Stimulated activated CD4-positive, alpha-beta T cell treated with anti-CD3 and anti-CD28 coated beads, Interleukin-2, amount 100 ng/mL, for 48 hours (primary cell): ENCODE data around the gene CTIF.

Experiments
- DNase-seq, 2 donors: peaks; one replicate each; pipeline ENCODE4 v3.0.0-alpha.2; 2020

The CTIF gene

DNA sequence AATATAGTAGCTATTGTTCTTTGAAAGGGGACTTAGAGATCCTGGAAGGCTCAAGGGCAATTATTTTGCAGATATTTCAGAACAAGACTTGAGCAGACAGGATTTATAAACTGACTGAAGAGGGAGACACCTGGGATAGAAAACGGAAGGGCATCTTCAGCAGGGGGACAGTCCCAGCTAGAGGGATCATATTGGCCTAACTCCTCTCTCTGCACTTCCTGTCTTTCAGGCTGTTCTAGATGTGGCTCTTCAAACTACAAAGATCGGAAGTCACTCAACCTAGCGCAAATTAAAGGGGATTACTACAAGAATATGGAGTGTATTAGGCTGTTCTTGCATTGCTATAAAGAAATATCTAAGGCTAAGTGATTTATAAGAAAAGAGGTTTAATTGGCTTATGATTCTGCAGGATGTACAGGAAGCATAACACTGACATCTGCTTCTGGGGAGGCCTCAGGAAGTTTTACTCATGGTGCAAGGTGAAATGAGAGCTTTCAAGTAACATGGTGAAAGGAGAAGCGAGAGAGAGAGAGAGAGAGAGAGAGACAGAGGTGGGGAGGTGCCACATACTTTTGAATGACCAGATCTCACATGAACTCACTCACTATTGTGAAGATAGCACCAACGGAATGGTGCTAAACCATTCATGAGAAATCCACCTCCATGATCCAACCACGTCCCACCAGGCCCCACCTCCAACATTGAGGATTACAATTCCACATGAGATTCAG lies 5.3 kb upstream of the CTIF start:
- no peak for DNase-seq

DNA sequence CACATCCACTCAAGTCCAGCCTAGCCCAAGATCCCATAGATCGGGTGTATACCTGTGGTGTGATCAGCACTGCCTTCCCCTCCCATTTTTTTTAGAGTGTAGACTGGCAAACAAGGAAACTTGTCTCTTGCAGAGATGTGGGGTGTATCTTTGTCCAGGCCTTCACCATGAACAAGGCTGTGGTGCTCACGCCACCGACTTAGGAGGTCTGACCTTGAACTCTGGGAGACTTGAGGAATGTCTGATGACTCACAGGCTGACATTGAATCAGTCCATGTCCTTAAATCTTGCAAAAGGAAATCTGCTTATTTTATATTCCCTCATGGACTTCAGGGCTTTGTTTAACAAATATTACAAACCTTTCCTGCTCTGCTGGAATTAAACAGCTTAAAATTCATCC lies 4.5 kb upstream of the CTIF start:
- no peak for DNase-seq

DNA sequence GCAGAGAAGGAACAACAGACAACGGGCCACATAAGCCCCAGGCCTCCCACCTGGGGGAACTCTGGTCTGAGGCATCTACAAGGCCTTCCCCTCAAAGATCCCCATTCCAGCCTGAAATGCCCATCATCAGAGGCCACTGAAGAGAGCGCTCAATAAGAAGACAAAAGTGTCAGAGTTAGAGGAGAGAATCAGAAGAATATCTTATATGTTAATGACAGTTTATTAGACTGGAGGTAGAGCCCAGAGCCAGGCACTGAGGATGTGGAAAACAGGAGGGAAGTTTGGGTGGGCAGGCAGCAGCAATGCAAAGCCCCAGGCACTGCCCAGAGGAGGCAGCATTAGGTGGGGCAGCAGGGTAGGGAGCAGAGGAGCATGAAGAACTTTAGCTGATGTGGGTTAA lies 2.9 kb upstream of the CTIF start:
- DNase-seq = no peak

DNA sequence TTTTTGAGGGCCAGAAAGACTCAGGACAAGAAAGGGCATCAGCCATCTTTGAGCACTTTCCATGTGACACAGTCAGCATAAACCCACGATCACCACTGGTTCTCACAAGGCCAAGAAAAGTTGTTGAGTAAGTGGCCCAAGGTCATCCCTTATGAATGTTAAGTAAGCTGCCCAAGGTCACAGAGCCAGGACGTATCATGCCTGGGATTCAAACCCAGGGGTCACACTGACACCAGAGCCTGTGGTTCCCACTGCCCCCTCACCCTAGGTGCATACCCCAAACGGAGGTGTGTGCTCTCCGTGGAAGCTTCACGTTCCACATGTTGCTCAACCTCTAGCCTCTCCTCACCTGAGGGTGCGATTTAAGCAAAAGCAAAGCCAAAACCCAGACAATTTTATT lies 2.3 kb upstream of the CTIF start:
- no peak for DNase-seq

DNA sequence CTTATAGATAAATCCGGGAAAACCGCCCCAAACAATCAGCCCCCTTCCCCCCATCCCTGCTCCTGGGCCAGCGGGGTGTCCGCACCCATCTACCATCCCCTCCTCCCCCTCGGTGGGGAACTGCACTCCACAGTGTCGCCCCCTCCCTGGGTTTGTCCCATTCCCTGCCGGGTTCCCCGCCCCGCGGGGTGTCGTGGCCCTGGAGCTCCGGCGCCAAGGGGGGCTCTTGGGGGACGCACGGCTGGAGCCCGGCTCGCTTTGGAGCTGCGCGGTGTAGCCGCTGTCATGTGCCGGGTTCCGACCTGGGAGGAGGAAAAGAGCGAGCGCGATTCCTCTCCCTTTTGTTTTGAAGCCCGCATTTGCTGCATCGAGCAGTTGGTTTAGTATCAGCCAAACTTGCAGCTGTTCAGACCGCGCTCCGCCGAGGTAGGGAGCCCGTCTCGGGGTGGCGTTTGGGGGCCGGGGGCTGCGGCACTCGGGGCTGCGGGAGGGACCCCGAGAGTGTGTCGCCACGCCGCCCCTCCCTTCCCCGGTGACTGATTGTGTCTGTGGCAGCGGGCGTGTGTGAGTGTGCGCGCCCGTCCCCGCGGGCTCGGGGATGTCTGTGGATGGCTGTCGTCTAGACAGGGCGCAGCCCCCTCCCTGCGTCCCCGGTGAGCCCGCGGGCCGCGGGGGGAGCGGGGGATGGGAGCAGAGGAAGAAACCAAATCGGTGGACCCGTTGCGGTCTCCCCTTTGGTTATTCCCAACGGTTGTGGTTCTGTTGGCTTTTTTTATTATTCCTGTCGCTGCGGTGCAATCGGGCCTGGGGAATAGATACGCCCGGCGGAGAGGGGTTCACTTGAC lies 797 bp downstream of the CTIF start:
- peak in 1 of 2 donors; percentile 9 for DNase-seq

DNA sequence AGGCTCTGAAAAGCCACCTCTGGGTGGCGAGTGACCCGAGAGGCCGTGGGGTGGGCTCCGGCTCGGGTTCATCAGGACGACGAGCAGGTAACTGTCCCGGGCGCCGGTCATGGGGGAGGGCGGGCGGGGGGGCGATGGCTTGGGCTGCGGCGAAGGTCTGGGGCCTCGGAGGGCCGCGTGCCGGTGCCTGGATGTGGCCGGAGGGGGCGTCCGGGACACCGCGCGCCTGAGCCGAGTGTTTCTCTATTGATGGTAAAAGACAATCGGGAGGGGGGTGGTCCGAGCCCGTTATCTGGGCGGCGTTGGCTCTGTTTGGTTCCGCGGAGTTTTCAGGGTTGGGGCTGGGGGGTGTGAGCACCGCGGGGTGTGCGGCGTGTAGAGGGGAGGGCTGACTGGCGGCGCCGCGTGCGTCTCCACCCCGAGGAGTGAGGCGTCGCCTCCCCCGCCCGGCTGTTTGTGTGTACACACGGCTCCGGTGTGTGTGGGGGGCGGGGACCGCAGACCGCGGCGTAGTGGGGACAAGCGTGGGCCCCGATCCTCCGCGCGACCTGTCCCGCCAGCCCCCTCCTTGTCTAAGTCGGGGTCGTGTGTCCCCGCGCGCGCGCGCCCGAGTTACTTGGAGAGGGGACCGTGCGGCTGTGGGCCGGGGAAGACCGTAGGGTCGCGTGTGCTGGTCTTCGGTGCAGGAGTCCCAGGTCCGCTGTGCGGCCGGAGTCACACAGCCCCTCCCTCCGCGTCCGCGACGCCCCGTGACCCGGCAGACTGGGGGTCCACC lies 1.6 kb downstream of the CTIF start:
- DNase-seq = peak in 1 of 2 donors; percentile 26

DNA sequence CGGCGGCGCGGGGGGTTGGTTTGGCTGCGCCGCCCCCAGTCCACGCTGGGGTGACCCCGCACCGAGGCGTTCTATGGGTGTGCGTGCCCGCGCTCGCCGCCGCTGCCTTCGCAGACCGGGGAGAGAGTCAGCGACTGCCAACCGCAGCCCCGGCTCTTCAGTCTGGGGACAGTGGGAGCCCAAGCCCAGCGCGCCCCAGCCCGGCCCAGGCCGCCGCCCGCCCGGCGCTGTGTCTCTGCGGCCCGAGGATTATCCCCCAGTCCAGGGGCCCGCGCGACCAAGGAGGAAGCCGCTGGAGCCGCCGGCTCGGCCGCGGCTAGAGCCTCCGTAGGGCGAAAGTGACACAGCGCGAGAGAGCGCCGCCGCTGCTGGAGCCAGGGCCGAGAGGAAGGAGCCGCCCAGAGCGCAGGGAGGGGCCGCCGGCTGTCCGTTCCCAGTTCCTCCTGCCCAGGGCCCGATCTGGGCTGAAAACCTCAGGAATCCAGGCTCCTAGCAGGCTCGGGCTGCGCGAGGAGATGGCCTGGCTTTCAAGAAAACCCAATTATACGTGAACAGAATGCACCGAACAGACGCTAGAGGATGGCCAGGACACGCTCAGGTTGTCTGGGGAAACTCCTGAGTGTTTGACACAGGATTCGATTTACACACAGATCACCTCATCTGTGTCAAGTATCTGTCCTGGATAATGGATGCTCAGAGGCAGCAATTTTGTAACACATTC lies 2.4 kb downstream of the CTIF start:
- DNase-seq = no peak

DNA sequence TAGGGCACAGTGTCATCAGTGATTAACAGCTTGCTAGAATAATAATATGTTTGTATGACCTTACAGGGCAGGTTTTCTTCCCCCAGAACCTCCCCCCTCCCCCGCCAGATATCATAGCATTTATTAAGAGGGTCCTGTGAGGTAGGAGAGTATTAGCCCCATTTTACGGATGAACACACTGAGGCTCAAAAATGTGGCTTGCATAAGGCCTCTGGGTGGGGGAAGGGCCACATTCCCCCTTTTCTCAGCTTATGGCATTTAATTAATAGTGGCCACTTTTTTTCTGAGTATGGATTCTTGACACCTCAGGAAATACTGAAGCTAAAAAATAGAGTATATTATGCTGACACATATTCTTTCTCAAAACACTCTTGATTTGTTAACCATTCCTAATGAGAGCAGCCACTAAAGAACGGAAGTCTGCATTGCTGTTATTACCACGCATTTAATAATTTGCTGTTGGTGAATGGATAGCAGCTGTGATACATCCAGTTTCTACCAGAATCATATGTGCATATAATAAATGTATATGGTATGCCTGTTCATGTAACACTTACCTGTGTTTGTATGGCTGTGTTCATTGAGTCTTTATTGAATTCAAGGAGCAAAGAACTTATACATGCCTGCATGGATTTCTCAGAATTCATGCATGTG lies 3.0 kb downstream of the CTIF start:
- no peak for DNase-seq

DNA sequence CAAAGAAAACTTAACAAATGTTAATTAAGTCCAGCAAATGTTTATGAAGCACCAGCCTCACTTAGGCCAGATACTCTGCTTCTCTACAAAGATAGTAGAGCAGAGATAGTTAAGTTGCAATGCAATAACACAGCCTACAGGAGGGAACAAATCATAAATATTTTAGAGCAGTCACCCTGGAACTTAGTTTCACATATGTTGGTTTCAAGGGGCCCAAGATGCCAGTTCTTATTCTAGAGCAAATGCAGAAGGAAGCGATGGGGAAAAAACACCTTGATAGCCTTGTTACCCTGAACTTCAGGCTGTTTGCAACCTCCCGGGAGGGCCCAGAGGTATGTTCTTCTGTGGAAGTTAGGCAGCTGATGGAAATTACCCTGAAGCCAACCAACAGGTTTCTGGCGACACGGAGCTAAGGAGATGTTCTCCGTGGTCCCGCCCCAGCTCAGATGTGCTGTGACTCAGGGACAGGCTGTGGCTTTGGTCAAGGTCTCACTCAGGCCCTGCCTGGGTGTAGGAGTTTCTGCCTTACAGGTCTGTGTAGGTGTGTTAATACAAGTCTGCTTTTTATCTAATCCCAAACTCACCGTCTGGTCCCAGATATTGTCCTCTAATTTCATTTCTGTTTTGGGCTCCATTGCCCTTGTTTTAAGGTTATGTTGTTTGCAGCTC lies 3.8 kb downstream of the CTIF start:
- no peak for DNase-seq

DNA sequence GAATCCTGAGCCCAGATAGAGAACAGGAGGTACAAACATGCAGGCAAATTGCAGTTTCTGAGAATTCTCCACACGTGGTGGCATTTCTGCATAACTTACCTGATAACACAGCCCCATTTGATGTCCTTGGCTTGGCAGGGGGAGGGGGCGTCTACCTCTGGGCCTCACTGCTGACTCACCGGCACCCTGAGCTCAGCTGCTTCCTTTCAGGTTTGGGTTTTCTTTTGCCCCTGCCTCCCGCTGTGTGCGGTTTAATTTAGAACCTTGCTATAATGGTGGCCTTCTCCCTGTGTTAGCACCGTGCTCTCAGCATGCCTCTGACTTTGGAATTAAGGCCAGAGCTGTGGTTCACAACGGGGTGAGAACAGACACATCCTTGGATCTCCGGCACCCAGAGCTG lies 4.4 kb downstream of the CTIF start:
- DNase-seq = no peak

DNA sequence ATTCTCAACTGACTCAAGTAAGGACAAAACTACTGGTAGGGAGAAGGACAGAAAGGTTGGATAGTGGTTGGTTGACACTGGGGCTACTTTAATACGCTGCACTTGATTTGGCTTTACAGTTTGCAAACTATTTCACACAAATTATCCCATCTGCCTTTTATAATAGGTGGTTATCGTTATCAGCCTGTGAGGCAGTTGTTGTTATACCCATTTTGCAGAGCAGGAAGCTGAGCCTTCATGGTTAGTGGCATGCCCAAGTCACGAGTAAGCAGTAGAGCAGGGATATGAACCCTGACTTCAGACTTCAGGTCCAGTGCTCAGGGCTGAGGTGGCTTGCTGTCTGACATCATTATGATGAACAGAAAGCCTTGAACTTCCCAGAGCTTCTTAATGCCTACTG lies 5.3 kb downstream of the CTIF start:
- no peak for DNase-seq

DNA sequence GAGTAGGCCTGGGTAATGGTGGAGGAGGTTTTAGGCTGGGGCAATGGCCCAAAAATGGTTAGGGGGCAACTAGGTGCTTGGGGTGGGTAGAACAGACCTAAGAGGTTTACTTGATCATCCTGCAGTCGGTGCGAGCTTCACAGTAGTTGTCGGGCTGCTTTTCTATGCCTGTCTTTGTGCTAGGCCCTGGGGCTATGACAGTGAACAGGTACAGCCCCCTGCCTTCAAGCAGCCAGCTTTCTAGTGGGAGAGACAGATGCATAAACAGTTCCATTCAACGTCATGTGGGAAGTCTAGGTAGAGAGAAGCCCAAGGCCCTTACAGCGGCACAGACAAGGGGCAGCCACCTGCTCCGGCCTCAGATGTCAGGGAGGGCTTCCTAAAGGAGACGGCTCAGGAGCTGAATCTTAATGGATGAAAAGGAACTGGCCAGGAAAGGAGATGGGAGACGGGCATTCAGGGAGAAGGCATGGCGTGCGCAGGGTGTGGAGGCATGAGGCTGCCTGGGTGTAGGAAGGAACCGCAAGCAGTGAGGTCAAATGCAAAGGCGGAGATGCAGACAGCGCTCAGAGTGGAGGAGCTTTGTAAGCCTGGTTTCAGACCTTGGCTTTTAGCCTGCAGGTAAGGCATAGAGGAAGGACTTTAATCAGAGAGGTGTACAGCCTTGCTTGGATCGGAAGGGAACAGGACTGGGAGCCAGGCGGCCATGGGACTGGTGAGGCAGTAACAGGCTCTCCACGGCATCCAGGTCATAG lies 6.0 kb downstream of the CTIF start:
- no peak for DNase-seq

DNA sequence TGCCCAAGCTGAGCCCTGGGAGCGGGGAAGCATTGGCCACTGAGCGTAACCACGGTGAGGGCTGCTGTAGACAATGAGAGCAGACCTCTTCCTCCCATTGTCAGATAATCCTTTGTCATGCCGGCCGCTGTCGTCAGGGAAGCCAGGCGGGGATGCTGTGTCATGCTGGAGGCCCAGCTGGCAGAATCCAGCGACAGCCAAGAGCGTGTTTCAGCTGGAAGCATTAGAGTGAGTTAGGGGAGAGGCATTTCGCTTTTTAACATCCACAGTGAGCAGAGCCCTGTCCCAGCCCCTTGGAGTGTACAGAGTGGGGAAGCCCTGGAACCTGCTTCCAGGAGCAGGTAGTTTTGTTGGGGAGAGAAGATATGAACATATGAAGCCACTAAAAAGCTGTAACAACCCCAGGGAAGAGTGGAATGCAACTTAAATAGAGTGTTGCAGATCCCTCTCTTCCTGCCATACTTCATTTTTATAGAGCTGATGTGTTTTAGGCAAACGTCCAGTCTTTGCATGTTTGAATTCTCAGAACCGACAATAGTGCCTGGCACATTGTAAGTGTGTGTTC lies 7.0 kb downstream of the CTIF start:
- DNase-seq = no peak

DNA sequence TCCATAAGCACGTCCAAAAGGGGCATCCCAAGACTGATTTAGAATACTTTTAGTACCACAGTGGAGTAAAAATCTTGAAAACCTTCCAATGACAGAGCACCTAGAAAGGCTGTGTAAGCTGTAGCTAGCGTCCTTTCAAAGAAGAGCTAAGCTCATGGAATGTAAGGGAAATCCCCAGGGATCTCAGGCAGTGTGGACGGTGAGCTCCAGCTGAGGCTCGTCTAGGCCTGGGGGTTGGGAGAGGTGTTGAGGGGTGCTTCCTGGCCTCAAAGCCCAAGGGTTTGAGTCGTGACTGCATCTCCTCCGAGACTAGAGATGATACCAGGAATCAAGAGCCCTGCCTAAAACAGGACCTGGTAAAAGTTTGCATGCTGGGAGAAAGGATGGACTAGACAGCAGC lies 7.6 kb downstream of the CTIF start:
- DNase-seq = no peak

DNA sequence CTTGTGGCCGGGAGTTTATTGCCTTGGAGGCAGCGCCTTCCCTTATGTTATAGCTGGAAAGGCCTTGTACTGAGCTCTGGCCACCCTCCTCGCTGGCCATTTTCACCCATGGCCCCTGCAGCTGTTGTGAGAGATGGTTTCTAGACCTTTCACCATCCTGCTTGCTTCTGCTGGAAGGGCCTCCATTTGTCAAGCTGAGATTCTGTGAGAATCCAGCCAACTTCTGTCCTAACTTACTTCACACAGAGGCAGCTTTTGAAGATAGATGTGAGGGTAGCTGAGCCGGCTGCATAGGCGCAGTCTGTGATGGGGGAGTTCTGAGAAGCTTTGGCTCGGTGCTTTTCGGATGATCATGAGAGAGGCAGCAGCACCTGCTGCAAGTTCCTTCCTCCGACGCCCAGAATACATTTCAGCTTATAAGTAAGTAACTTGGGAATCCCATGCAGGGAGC lies 8.7 kb downstream of the CTIF start:
- DNase-seq = no peak

DNA sequence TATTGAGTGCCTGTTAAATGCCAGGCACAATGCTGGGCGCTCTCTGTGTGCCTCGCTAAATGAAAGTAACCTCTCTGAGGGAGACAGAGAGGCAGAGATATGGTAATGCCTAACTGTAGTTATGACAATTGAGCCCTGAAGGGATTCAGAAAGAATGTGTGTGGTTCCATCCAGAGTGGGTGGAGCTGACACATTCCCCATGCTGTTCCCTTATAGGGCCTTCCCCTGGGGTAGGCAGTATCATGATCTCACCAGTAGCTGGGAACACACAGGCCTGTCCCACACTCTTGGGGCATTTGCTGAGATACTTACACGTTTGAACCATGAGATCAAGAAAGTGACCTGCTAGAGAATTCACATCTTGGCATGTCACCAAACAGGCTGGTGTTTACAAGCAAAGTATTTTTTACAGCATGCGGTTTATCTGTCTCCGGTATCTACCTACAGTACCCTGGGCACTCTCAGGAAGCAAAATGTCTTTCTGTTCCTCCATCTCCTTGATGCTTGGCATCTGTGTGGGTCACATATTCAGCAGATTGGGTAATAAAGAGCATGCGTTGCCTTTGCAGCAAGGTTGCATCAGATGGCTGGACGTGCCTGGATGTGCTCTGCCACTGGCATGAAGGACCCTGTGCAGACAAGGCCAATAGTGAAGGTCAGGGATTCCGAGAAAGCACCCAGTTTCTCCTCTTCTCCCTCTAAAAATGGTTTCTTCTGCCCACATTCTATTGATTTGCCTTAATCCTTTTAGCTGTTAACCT lies 9.4 kb downstream of the CTIF start:
- no peak for DNase-seq

DNA sequence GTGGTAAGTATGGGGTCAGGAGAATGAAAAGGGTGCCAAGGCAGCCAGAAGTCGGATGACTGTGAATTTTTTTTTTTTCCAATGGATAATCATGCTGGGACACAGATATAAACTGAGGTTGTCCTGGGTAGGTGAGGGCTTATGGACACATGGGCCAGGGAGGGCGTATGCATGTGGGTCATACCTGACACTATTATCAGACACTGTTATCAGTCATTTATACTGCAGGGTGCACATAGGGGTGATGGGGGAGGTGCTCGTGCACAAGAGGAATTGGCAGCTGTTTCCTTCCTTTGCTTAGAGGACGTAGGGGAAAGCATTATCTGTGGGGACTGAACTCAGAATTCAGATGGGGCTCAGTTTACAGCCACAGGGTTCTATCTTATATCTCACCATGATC lies 10.1 kb downstream of the CTIF start:
- DNase-seq = no peak

DNA sequence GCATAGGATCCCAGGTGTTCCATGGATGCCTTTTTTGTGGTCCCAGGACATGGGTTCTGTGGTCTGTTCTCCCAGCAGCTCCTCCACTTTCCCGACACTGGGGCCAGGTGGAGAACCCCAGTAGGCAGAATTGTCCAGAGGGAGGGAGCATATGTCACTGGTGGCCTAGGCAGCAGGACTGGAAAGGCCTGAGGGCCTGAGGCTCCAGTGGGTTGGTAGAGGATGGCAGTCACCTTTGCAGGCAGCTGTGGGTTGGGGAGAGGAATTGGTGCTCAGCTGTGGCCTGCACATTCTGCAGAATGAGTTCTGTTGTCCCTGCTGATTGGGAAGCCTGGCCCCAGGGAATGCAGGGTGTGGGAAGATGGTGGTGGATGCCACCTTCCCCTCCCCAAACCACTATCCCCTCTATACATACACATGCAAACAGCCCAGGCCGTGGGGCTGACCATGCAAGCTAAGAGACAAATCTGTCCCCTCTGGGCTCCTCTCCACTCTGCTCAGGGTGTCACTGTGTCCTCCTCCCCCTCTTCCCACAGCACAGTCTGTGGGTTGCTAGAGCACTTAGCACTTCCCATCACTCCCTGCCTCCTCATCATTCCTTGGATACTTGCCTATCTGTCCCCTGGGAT lies 11.4 kb downstream of the CTIF start:
- DNase-seq = no peak

DNA sequence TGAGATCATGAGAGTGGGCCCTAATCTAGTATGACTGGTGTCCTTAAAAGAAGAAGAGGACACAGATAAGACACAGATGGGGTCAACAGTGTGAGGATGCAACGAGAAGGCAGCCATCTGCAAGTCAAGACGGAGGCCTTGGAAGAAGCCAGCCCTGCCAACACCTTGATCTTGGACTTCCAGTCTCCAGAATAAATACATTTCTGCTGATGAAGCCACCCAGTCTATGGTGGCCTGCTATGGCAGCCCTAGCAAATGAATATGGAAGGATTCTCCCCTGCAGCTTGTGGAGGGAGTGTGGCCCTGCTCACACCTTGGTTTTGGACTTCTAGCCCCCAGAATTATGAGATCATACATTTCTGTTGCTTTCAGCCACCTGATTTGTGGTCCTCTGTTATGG lies 12.3 kb downstream of the CTIF start:
- no peak for DNase-seq
